ENCODE measurements around the gene RANBP17.
"Not testable (repeated sequence)": the region's sequence is repeated elsewhere in the genome, so short reads cannot be mapped to it uniquely, and the experiment has no call there.

RANBP17 gene

GRCh38 chr5:170870390-170870789, 8.6 kb downstream of the RANBP17 start:
- DNase-seq: not testable (repeated sequence)

DNA sequence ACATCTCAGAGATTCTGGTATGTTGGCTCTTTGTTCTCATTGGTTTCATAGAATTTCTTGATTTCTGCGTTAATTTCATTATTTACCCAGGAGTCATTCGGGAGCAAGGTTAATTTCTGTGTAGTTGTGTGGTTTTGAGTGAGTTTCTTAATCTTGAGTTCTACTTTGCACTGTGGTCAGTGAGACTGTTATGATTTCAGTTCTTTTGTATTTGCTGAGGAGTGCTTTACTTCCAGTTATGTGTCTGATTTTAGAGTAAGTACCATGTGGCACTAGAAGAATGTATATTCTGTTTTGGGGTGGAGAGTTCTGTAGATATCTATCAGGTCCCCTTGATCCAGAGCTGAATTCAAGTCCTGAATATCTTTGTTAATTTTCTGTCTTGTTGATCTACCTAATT, 12.2 kb downstream of the RANBP17 start:
- DNase-seq: no peak

DNA sequence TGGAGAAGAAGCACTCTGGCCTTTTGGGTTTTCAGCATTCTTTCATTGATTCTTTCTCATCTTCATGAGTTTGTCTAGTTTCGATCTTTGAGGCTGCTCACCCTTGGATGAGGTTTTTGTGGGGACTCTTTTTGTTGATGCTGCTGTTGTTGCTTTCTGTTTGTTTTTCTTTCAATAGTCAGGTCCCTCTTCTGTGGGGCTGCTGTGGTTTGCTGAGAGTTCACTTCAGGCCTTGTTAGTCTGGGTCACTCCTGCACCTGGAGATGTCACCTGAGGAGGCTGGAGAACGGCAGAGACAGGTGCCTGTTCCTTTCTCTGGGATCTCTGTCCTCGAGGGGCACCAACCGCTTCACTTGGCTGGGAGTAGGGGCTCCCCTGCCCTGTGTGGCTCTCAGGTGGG, 14.0 kb downstream of the RANBP17 start:
- no peak for DNase-seq

GRCh38 chr5:170880084-170880483, 18.3 kb downstream of the RANBP17 start:
- DNase-seq: no peak

DNA sequence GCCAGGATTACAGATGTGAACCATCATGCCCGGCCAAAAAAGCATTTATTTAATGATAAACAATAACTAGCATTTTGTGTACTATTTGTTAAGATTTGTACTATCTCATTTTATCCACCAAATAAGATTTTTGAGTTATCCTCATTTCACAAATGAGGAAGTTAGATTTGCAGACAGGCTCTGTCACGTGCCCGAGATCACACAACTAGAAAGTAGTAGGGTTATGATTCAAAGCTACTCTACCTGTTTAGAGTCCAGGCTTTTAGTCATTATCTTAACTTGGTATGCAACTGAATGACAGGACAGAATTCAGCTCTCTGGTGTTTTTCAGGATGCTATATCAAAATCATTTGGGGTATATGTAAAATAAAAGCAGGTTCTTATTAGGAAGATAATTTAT, 20.5 kb downstream of the RANBP17 start:
- no peak for DNase-seq

DNA sequence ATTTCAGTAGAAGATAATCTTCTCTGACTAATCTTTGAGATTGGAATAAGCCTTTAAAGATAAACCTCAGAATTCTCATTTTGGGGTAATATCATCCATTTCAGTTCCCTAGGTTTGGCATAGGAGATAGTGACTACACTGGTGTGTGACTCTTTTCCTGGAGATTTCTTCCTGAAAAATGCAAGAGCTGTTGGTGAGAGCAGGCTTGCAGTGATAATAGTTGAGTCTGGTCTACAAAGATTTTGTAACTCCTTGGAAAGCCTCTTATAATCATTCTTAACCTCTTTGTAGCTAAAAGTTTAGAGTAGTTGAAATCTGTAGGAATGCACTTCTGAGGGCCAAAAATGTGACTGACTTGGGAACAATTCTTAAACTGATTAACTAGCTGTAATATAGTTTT, 23.4 kb downstream of the RANBP17 start:
- no peak for DNase-seq

DNA sequence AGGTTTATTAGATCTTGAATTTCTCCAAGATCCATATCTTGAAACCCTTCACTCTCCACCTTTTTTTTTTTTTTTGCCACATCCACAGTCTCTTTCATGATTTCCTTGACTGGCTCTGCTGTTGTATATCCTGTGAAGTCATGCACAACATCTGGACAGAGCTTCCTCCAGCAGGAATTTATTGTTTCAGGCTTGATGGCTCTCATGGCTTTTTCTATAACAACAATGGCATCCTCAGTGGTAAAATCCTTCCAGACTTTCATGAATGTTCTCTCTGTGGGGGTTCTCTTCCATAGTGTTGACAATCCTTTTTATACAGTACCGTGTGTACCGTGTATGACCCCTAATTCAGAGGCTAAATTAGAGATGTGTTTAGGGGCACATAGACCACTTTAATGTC, 24.0 kb downstream of the RANBP17 start:
- no peak for DNase-seq

DNA sequence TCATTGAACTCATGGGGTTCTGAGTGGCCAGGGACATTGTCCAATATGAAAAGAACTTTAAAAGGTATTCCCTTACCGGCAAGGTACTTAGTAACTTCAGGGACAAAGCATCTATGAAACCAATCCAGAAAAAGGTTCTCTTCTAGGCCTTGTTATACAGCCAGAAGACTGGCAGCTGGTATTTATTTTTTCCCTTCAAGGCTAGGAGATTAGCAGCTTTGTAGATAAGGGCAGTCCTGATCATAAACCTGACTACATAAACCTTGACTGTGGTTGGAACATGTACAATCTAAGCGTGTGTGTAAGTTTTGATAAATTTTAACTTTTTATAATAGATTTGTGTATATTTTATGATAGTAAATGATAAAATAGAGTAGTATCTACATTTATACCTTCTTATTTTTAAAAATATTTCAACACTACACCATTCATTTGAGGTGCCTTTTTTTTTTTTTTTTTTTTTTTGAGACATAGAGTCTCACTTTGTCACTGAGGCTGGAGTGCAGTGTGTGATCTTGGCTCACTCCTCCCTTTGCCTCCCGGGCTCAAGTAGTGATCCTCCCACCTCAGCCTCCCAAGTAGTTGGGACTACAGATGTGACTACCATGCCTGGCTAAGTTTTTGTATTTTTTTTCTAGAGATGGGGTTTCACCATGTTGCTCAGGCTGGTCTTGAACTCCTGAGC, 24.5 kb downstream of the RANBP17 start:
- DNase-seq: no peak

- DNase-seq: no peak
Measured at GRCh38 chr5:170892196-170892595, 30.4 kb downstream of the RANBP17 start.

- no peak for DNase-seq
Measured at GRCh38 chr5:170894665-170895064, 32.8 kb downstream of the RANBP17 start.

DNA sequence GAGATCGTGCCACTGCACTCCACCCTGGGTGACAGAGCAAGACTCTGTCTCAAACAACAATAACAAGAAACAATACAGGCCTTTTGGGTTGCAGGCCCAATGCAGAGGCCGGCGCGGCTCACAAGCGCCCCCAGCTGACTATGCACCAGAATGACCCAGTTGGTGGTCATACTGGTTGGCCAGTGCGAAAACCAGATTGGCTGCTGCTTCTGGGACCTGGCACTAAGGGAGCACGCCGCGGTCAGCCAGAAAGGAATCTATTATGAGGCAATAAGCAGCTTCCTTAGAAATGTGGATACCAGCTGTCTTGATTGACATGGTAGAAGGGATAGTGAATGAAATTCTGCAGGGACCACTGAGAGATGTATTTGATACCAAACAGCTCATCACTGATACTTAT, 35.0 kb downstream of the RANBP17 start:
- no peak for DNase-seq

DNA sequence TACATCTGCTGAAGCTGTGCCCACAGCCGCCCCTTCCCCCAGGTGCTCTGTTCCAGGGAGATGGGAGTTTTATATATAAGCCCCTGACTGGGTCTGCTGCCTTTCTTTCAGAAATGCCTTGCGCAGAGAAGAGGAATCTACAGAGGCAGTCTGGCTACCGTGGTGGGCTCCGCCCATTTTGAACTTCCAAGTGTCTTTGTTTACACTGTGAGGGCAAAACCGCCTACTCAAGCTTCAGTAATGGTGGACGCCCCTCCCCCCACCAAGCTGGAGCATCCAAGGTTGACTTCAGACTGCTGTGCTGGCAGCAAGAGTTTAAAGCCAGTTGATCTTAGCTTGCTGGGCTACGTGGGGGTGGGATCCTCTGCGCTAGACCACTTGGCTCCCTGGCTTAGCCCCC, 41.3 kb downstream of the RANBP17 start:
- no peak for DNase-seq

GRCh38 chr5:170907758-170908157, 45.9 kb downstream of the RANBP17 start:
- DNase-seq: no peak

DNA sequence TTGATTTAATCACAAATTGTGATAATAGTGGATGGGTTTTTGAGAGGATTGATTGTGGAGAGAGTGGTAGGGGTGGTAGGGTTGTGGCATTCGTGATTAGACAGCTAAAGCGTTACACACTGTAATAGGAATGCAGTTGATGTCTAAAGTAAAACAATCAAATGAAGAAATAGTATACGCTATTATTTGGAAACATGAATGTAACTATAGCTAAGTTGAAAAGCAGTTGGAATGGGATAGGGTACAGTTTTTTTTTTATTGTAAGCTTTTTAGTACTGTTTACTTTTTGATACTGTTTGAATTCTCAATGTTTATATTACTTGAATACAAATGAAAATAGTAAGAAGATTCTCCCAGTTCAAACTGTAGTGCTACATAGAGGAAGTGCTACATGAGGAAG, 51.8 kb downstream of the RANBP17 start:
- no peak for DNase-seq

GRCh38 chr5:170917113-170917512, 55.3 kb downstream of the RANBP17 start:
- DNase-seq: no peak

DNA sequence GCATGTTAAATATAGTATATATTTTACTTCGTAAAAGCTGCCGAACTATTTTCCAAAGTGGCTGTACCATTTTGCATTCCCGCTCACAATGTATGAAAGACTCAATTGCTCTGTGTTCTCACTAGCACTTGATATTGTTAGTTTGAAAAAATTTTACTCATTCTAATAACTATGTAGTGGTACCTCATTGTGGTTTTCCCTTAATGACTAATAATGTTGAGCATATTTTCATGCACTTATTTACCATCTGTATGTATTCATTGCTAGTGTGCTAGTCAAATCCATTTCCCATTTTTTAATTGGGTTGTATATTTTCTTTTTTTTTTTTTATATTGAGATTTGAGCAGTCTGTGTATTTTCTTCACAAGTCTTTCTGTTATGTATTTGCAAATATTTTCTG, 58.4 kb downstream of the RANBP17 start:
- no peak for DNase-seq

DNA sequence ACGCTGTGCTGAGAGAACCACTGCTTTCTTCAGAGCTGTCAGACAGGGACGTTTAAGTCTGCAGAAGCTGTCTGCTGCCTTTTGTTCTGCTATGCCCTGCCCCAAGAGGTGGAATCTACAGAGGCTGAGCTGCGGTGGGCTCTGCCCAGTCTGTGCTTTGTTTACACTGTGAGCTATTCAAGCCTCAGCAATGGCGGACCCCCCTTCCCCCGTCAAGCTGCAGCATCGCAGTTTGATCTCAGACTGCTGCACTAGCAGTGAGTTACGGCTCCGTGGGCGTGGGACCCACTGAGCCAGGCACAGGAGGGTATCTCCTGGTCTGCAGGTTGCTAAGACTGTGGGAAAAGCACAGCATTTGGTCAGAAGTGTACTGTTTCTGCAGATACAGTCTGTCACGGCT, 60.5 kb downstream of the RANBP17 start:
- not testable (repeated sequence) for DNase-seq

DNA sequence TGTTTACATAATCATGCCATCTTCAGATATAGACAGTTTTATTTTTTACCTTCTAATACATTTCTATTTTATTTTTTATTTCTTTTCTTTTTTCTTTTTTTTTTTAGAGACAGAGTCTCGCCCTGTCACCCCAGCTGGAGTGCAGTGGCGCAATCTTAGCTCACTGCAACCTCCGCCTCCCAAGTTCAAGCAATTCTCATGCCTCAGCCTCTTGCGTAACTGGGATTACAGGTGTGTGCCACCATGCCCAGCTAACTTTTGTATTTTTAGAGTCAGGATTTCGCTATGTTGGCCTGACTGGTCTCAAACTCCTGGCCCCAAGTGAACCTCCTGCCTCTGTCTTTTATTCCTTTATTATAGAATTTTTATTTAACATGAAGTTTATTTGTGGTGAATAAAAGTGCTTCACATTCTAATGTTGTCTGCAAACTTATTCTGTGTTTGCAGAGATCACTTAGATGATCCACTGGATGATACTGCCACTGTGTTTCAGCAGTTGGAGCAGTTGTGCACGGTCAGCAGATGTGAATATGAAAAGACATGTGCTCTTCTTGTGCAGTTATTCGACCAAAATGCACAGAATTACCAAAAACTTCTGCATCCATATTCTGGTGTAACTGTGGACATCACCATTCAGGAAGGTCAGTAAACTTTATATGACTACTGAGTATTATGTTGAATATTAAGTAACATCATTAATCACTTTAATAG, 62.2 kb downstream of the RANBP17 start:
- no peak for DNase-seq

DNA sequence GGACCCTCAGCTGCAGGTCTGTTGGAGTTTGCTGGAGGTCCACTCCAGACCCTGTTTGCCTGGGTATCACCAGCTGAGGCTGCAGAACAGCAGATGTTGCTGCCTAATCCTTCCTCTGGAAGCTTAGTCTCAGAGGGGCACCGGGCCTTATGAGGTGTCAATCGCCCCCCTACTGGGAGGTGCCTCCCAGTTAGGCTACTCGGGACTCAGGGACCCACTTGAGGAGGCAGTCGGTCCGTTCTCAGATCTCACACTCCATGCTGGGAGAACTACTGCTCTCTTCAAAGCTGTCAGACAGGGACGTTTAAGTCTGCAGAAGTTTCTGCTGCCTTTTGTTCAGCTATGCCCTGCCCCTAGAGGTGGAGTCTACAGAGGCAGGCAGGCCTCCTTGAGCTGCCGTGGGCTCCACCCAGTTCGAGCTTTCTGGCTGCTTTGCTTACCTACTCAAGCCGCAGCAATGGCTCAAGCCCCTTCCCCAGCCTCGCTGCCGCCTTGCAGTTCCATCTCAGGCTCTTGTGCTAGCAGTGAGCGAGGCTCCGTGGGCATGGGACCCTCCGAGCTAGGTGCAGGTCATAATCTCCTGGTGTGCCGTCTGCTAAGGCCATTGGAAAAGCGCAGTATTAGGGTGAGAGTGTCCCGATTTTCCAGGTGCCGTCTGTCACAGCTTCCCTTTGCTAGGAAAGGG, 73.9 kb downstream of the RANBP17 start:
- DNase-seq: not testable (repeated sequence)

DNA sequence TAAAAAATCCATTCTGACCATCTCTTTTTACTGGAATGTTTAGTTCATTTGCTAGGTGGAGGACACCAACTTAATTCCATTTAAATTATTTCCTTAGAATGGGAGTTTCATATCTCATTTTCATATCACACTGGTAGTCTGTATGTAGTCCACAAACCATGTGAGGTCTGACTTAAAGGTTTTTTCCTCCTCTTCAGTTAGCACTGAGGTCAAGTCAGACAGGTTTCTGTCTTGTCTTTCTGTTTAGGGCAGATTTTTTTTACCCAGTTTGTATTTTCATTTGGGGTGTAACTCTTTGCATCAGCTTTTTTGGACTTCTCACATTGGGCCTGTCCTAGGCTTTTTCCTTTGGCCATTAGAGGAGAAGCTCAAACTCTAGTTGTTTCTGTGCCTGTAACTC, 75.3 kb downstream of the RANBP17 start:
- no peak for DNase-seq

DNA sequence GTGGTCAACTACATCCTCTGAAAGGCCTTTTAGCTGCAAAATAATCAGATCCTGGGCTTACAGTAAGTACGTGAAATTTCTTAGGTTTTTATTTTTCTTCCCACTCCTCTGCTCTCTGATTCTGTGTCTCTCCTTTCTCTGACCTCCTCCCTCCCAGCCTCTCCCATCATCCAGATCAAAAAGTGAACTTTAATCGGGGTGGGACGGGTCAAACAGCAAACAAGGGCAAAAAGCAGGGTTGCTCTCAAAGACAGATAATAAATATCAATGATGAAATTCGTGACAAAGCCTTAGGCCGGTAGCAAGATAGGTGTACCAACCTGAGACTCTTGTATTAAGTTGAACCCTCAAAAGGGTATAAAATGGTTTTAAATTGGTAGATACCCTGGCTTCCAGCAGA, 76.1 kb downstream of the RANBP17 start:
- no peak for DNase-seq

GRCh38 chr5:170939178-170939577, 77.4 kb downstream of the RANBP17 start:
- DNase-seq: no peak

DNA sequence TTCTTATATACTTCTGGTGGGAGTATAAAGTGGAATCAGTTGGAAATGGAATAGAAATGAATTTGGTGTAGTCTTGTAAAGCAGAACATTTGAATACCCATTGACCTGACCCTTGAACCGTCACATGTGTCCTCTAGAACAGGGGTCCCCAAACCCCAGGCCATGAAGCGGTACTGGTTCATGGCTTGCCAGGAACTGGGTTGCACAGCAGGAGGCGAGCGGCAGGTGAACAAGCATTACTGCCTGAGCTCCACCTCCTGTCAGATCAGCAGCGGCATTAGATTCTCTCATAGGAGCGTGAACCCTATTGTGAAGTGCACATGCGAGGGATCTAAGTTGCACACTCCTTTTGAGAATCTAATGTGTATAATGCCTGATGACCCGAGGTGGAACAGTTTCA, 80.0 kb downstream of the RANBP17 start:
- DNase-seq: no peak

- DNase-seq: no peak
Measured at GRCh38 chr5:170945275-170945674, 83.5 kb downstream of the RANBP17 start.
